NCI-H2227 (cell line): ENCODE measurements around the gene SURF2.
"Not testable (repeated sequence)": the region's sequence is repeated elsewhere in the genome, so short reads cannot be mapped to it uniquely, and the experiment has no call there.

Experiments used
- DNase-seq: peaks from one replicate; lab custom pipeline; 2025; ENCODE audit not compliant: unreplicated experiment; lab: John Stamatoyannopoulos, UW

The SURF2 gene

GRCh38 chr9:133375724-133376654, 19.6 kb downstream of the SURF2 start, which contains the start of the genes STKLD1 and SURF4:
TSS of gene STKLD1 (plus strand) at chr9:133376366. CDS start at chr9:133376474, 108 bp downstream.
TSS of gene SURF4 (minus strand) at chr9:133376060. CDS start at chr9:133375969, 91 bp downstream.
- DNase-seq, result peak; percentile 95

- DNase-seq, result not testable (repeated sequence)
These were observed 20.9 kb downstream of the SURF2 start for GRCh38 chr9:133377280-133377679.

- no peak for DNase-seq
These were observed 21.4 kb downstream of the SURF2 start for GRCh38 chr9:133377721-133378216.

- no peak for DNase-seq
These were observed 22.1 kb downstream of the SURF2 start for GRCh38 chr9:133378408-133378962.

GRCh38 chr9:133379153-133380086, 23.1 kb downstream of the SURF2 start:
- DNase-seq, result no peak

GRCh38 chr9:133380734-133381133, 24.4 kb downstream of the SURF2 start:
- DNase-seq, result no peak

GRCh38 chr9:133382507-133383141, 26.3 kb downstream of the SURF2 start:
- DNase-seq, result no peak

- DNase-seq, result no peak
These were observed 27.1 kb downstream of the SURF2 start for GRCh38 chr9:133383438-133383837.

- DNase-seq, result no peak
These were observed 28.5 kb downstream of the SURF2 start for GRCh38 chr9:133384736-133385321.

- DNase-seq, result no peak
These were observed 29.1 kb downstream of the SURF2 start for GRCh38 chr9:133385452-133385851.

GRCh38 chr9:133386338-133386737, 30.0 kb downstream of the SURF2 start:
- no peak for DNase-seq

GRCh38 chr9:133387680-133388079, 31.3 kb downstream of the SURF2 start:
- DNase-seq, result no peak

- no peak for DNase-seq
These were observed 32.7 kb downstream of the SURF2 start for GRCh38 chr9:133389025-133389557.

GRCh38 chr9:133389562-133389961, 33.2 kb downstream of the SURF2 start:
- DNase-seq, result no peak

GRCh38 chr9:133390713-133391112, 34.4 kb downstream of the SURF2 start:
- no peak for DNase-seq

- DNase-seq, result not testable (repeated sequence)
These were observed 35.1 kb downstream of the SURF2 start for GRCh38 chr9:133391449-133391848.

- not testable (repeated sequence) for DNase-seq
These were observed 36.0 kb downstream of the SURF2 start for GRCh38 chr9:133392308-133392707.

GRCh38 chr9:133393399-133393798, 37.0 kb downstream of the SURF2 start:
- no peak for DNase-seq

GRCh38 chr9:133394687-133395271, 38.4 kb downstream of the SURF2 start:
- no peak for DNase-seq
